Prostate gland (tissue), 1 donor: ENCODE data around the gene LRRTM4.

ENCODE experiments used
- POLR2A ChIP-seq: fragments of 450-650 bp; IDR thresholded peaks from one replicate; pipeline ENCODE4 v1.6.1; 2016; ENCODE audit warnings: antibody characterized with exemption, mild to moderate bottlenecking
- POLR2AphosphoS5 ChIP-seq: sonication (generic); formaldehyde crosslinking; IDR thresholded peaks from one replicate; pipeline ENCODE4 v1.6.1; 2017; ENCODE audit warnings: antibody characterized with exemption

DNA sequence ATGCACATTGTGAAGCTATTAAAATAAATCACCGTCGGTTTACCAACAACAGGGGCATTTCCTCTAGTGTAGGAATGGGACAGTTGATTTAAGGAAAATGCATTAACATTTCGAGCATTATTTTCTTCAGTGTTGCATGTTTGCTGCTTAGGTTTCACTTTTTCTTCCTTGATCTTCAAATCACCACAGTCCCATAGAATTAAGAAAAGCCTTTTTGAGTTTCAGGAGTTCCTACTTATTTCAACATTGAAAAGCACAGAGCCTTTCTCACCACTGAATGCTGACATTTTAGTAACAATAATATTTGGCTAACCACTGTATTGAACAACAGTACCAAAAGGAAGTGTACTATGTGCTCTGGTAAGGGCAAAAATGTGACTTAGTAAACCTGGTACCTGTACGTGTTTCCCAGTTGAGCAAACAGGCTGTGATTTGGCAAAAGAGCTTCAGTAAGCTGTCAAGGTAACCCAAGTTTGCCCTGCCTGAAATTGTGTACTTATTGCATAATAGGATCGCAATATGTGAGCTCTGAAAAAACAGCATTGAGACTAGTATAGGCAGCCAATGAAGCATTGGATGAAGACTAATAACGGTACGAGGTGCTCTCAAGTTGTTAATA is 2.2 kb downstream of the LRRTM4 start:
- TF ChIP-seq POLR2A (no peak), POLR2AphosphoS5 (no peak)
